GM18511 (cell line): Measurements from ENCODE around the gene TSC22D2.

Experiments used
- ATAC-seq: cut with Tn5 transposase; IDR thresholded peaks from one replicate; pipeline ENCODE4 v1.9.1; 2021; ENCODE audit warnings: mild to moderate bottlenecking, moderate library complexity; ENCODE audit not compliant: unreplicated experiment

TSC22D2 gene

GRCh38 chr3:150411106-150411460, 3.0 kb downstream of the TSC22D2 start:
- ATAC-seq: no peak

GRCh38 chr3:150411546-150411945, 3.4 kb downstream of the TSC22D2 start:
- ATAC-seq: no peak

GRCh38 chr3:150411976-150412375, 3.9 kb downstream of the TSC22D2 start:
- ATAC-seq: no peak

- no peak for ATAC-seq
Measured at GRCh38 chr3:150412561-150413231, 4.6 kb downstream of the TSC22D2 start.

- ATAC-seq: no peak
Measured at GRCh38 chr3:150414258-150414657, 6.2 kb downstream of the TSC22D2 start.

GRCh38 chr3:150414959-150415358, 6.9 kb downstream of the TSC22D2 start:
- no peak for ATAC-seq

- ATAC-seq: no peak
Measured at GRCh38 chr3:150419076-150419868, 11.2 kb downstream of the TSC22D2 start.

- no peak for ATAC-seq
Measured at GRCh38 chr3:150419959-150420358, 11.9 kb downstream of the TSC22D2 start.

- no peak for ATAC-seq
Measured at GRCh38 chr3:150421256-150421655, 13.2 kb downstream of the TSC22D2 start.

- ATAC-seq: no peak
Measured at GRCh38 chr3:150421799-150422548, 13.9 kb downstream of the TSC22D2 start.

GRCh38 chr3:150422907-150423306, 14.8 kb downstream of the TSC22D2 start:
- no peak for ATAC-seq

- ATAC-seq: no peak
Measured at GRCh38 chr3:150423761-150424160, 15.7 kb downstream of the TSC22D2 start.

GRCh38 chr3:150426292-150426691, 18.2 kb downstream of the TSC22D2 start:
- ATAC-seq: no peak

GRCh38 chr3:150428562-150428961, 20.5 kb downstream of the TSC22D2 start:
- ATAC-seq: no peak

GRCh38 chr3:150429767-150430671, 21.9 kb downstream of the TSC22D2 start:
- no peak for ATAC-seq

GRCh38 chr3:150433347-150433746, 25.2 kb downstream of the TSC22D2 start:
- no peak for ATAC-seq

GRCh38 chr3:150434234-150434633, 26.1 kb downstream of the TSC22D2 start:
- ATAC-seq: no peak

GRCh38 chr3:150436161-150436560, 28.1 kb downstream of the TSC22D2 start:
- ATAC-seq: no peak

- no peak for ATAC-seq
Measured at GRCh38 chr3:150439657-150440056, 31.6 kb downstream of the TSC22D2 start.

- ATAC-seq: no peak
Measured at GRCh38 chr3:150443331-150443741, 35.2 kb downstream of the TSC22D2 start.

- ATAC-seq: no peak
Measured at GRCh38 chr3:150444371-150444770, 36.3 kb downstream of the TSC22D2 start.
